ENCODE results near the gene STAT3.

GRCh38 chr17:42340691-42341127 is 47.5 kb downstream of the STAT3 start:
- TF ChIP-seq, protein P1, sequence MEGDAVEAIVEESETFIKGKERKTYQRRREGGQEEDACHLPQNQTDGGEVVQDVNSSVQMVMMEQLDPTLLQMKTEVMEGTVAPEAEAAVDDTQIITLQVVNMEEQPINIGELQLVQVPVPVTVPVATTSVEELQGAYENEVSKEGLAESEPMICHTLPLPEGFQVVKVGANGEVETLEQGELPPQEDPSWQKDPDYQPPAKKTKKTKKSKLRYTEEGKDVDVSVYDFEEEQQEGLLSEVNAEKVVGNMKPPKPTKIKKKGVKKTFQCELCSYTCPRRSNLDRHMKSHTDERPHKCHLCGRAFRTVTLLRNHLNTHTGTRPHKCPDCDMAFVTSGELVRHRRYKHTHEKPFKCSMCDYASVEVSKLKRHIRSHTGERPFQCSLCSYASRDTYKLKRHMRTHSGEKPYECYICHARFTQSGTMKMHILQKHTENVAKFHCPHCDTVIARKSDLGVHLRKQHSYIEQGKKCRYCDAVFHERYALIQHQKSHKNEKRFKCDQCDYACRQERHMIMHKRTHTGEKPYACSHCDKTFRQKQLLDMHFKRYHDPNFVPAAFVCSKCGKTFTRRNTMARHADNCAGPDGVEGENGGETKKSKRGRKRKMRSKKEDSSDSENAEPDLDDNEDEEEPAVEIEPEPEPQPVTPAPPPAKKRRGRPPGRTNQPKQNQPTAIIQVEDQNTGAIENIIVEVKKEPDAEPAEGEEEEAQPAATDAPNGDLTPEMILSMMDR (IDR thresholded peaks at IDR 0.05; ENCODE audit: low read depth, low read length, poor library complexity, severe bottlenecking) = no peak
- TF ChIP-seq EZH2phosphoT487 (IDR thresholded peaks at IDR 0.05; ENCODE audit: borderline replicate concordance, low read length) = no peak

Measured in DOHH2 (cell line).